Hepatocyte (in vitro differentiated cells): ENCODE results near the gene MDC1. TPM values are rescaled to one million over a fixed set of nuclear protein-coding genes. Genes with fewer than 3 reads are reported as not detected.

Experiments used
- DNase-seq: peaks from one replicate; pipeline ENCODE4 v3.0.0-alpha.2; 2016; ENCODE audit warnings: low spot score
- H2AFZ ChIP-seq: fragments of 200-600 bp; sonication (generic); 2 replicates; pipeline ENCODE4 v1.6.0; 2016; ENCODE audit warnings: antibody characterized with exemption, mild to moderate bottlenecking
- H3K27ac ChIP-seq: fragments of 200-600 bp; sonication (generic); 2 replicates; pipeline ENCODE4 v1.5.1; 2016; ENCODE audit warnings: mild to moderate bottlenecking
- H3K27me3 ChIP-seq: fragments of 200-600 bp; sonication (generic); 2 replicates; pipeline ENCODE4 v1.6.1; 2016
- H3K36me3 ChIP-seq: fragments of 200-600 bp; sonication (generic); replicated peaks from 2 replicates; pipeline ENCODE4 v1.5.1; 2016; ENCODE audit warnings: low read depth; ENCODE audit not compliant: insufficient read depth
- H3K4me1 ChIP-seq: fragments of 200-600 bp; sonication (generic); 2 replicates; pipeline ENCODE4 v1.5.1; 2016; ENCODE audit warnings: mild to moderate bottlenecking, moderate library complexity; ENCODE audit not compliant: insufficient read depth
- H3K4me2 ChIP-seq: fragments of 200-600 bp; sonication (generic); 2 replicates; pipeline ENCODE4 v1.6.0; 2016
- H3K4me3 ChIP-seq: fragments of 200-600 bp; sonication (generic); 2 replicates; pipeline ENCODE4 v1.5.1; 2016; ENCODE audit warnings: mild to moderate bottlenecking
- H3K79me2 ChIP-seq: fragments of 200-600 bp; sonication (generic); 2 replicates; pipeline ENCODE4 v1.6.0; 2017; ENCODE audit warnings: mild to moderate bottlenecking
- H3K9me2 ChIP-seq: fragments of 200-600 bp; sonication (generic); replicated peaks from 2 replicates; pipeline ENCODE4 v1.6.0; 2017; ENCODE audit warnings: mild to moderate bottlenecking; ENCODE audit not compliant: insufficient read depth
- H3K9me3 ChIP-seq: fragments of 200-600 bp; sonication (generic); 2 replicates; pipeline ENCODE4 v1.5.1; 2016; ENCODE audit warnings: low read depth, mild to moderate bottlenecking
- H4K20me1 ChIP-seq: fragments of 200-600 bp; sonication (generic); 2 replicates; pipeline ENCODE4 v1.6.0; 2016; ENCODE audit warnings: mild to moderate bottlenecking; ENCODE audit not compliant: insufficient read depth, poor library complexity, severe bottlenecking
- EZH2 ChIP-seq: fragments of 200-600 bp; sonication (generic); IDR thresholded peaks from 2 replicates; pipeline ENCODE4 v1.6.1; 2016; ENCODE audit warnings: antibody characterized with exemption, mild to moderate bottlenecking, borderline replicate concordance
- EZH2phosphoT487 ChIP-seq: fragments of 200-600 bp; sonication (generic); IDR thresholded peaks from one replicate; pipeline ENCODE4 v1.6.1; 2018; ENCODE audit warnings: antibody characterized with exemption, mild to moderate bottlenecking, low read depth, moderate library complexity; ENCODE audit not compliant: unreplicated experiment, severe bottlenecking
- WGBS: methylation state at CpG from one replicate; pipeline ENCODE4 v1.1.6; 2016; ENCODE audit warnings: low lambda C conversion rate; ENCODE audit errors: missing lambda C conversion rate; 5-methylcytosine and 5-hydroxymethylcytosine counted together
- polyA plus RNA-seq: library from polyadenylated mRNA; unstranded; fragments of >200 nt; fragmentation: Nextera tagmentation; extraction: Ambion mirVana; gene quantifications from 2 replicates; pipeline ENCODE4 v1.2.1, GENCODE V29; 2016
- total RNA-seq: library from RNA; depleted of rRNA; stranded (reverse); fragments of >200 nt; gene quantifications from 2 replicates; pipeline ENCODE4 v1.2.3, GENCODE V29; 2014
- TF ChIP-seq, protein P1 (sequence below): fragments of 200-600 bp; sonication (generic); IDR thresholded peaks from 2 replicates; pipeline ENCODE4 v1.5.1; 2016; ENCODE audit warnings: antibody characterized with exemption, mild to moderate bottlenecking; ENCODE audit not compliant: poor library complexity

The MDC1 gene
- total and polyA plus RNA-seq, 2 experiments from 2014 or later: 8.7 to 9.9 TPM

- H3K4me3 ChIP-seq: no peak overlapping the region
- H2AFZ ChIP-seq: no peak overlapping the region
- no peaks in the 10 kb centered on the region for H3K9me3 ChIP-seq
- TF ChIP-seq, protein P1, sequence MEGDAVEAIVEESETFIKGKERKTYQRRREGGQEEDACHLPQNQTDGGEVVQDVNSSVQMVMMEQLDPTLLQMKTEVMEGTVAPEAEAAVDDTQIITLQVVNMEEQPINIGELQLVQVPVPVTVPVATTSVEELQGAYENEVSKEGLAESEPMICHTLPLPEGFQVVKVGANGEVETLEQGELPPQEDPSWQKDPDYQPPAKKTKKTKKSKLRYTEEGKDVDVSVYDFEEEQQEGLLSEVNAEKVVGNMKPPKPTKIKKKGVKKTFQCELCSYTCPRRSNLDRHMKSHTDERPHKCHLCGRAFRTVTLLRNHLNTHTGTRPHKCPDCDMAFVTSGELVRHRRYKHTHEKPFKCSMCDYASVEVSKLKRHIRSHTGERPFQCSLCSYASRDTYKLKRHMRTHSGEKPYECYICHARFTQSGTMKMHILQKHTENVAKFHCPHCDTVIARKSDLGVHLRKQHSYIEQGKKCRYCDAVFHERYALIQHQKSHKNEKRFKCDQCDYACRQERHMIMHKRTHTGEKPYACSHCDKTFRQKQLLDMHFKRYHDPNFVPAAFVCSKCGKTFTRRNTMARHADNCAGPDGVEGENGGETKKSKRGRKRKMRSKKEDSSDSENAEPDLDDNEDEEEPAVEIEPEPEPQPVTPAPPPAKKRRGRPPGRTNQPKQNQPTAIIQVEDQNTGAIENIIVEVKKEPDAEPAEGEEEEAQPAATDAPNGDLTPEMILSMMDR: no peak
- TF ChIP-seq EZH2phosphoT487 (no peak), EZH2 (no peak)
- no peak for DNase-seq
- H3K27ac ChIP-seq: peak overlapping the region; percentile 91
- no peaks in the 10 kb centered on the region for H3K36me3 ChIP-seq
- no peak overlapping the region for H3K4me2 ChIP-seq
- H3K27me3 ChIP-seq: no peaks in the 10 kb centered on the region
- no peaks in the 10 kb centered on the region for H4K20me1 ChIP-seq
- no peaks in the 10 kb centered on the region for H3K9me2 ChIP-seq
- 80% methylated on average over 1 of the region's 1 CpG for WGBS
- peaks cover 12% of the 10 kb centered on the region for H3K79me2 ChIP-seq
- peaks cover 40% of the 10 kb centered on the region for H3K4me1 ChIP-seq
These were observed 30.2 kb upstream of the MDC1 start for GRCh38 chr6:30747300-30747687.

- Histone ChIP-seq H3K9me3 (no peaks in the 10 kb centered on the region), H3K27ac (peak within 1 kb of the TSS; percentile 94), H3K27me3 (no peaks in the 10 kb centered on the region), H3K4me2 (peak within 1 kb of the TSS; percentile 92), H3K4me3 (peak within 1 kb of the TSS; percentile 91), H3K9me2 (no peaks in the 10 kb centered on the region), H2AFZ (no peak within 1 kb of the TSS), H3K36me3 (no peaks in the 10 kb centered on the region), H3K4me1 (peaks cover 27% of the 10 kb centered on the region), H4K20me1 (no peaks in the 10 kb centered on the region), H3K79me2 (peaks cover 42% of the 10 kb centered on the region)
- 2% methylated on average over 48 of the region's 54 CpGs for WGBS
- TF ChIP-seq, protein P1: peak; percentile 73
- TF ChIP-seq EZH2phosphoT487 (no peak), EZH2 (no peak)
- DNase-seq: peak; percentile 94
These were observed 27.1 kb upstream of the MDC1 start, which contains the start of gene IER3 for GRCh38 chr6:30744054-30744805. IER3 (minus strand) TSS chr6:30744547; CDS start chr6:30744518, 29 bp downstream.

DNA sequence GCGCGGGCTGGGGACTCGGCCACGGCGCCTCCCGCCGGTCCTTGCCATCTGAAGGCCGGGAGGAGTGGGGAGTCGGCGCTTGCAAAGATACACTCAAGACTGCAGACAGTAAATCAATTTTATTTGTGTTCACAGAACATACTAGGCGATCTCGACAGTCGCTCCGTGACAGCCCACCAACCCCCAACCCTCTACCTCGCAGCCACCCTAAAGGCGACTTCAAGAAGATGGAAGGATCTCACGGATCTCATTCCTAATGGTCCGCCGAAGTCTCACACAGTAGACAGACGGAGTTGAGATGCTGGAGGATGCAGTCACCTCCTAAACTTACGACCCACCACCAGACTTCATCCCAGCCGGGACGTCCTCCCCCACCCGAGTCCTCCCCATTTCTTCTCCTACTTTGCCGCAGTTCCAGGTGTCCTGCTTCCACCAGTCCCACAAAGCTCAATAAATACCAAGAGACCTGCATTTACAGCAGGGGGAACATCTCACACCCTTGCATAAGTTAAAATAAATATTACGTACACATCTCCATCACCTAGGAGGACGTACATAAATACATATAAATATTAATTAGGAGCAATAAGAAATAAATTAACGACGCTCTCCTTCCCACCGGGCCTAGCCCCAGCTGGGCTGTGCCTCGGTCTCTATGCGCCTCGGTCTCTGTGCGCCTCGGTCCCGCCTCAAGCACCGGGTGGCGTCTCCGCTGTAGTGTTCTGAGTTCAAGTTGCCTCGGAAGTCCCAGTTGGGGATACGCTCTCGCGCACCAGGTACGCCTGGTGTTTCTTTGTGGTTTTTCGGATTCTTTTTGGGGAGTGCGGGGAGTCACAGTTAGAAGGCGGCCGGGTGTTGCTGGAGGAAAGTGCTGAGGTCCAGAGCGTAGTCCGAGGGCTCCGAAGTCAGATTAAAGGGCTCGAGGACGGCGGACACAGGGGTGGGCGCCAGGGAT, 26.3 kb upstream of the MDC1 start:
- peak overlapping the region; percentile 94 for H3K27ac ChIP-seq
- no peaks in the 10 kb centered on the region for H3K27me3 ChIP-seq
- DNase-seq: no peak
- WGBS: 2% methylated on average over 54 of the region's 55 CpGs
- TF ChIP-seq EZH2: no peak
- TF ChIP-seq, protein P1: no peak
- no peak for TF ChIP-seq EZH2phosphoT487
- H3K9me3 ChIP-seq: no peaks in the 10 kb centered on the region
- H3K4me2 ChIP-seq: peak overlapping the region; percentile 92
- H3K4me3 ChIP-seq: peak overlapping the region; percentile 91
- no peaks in the 10 kb centered on the region for H3K36me3 ChIP-seq
- H3K4me1 ChIP-seq: peaks cover 18% of the 10 kb centered on the region
- no peaks in the 10 kb centered on the region for H4K20me1 ChIP-seq
- no peak overlapping the region for H2AFZ ChIP-seq
- H3K79me2 ChIP-seq: peaks cover 50% of the 10 kb centered on the region
- no peaks in the 10 kb centered on the region for H3K9me2 ChIP-seq
